Activated CD8-positive, alpha-beta memory T cell treated with anti-CD3 and anti-CD28 coated beads for 4 hours (primary cell): ENCODE measurements around the gene UBE3C.

Experiments used
- DNase-seq, 2 donors: peaks; one replicate each; pipeline ENCODE4 v3.0.0-alpha.2; 2020; ENCODE audit warnings: low read depth in 2 of 2

Gene UBE3C

GRCh38 chr7:157292258-157292657 is 153.5 kb downstream of the UBE3C start:
- DNase-seq: no peak

DNA sequence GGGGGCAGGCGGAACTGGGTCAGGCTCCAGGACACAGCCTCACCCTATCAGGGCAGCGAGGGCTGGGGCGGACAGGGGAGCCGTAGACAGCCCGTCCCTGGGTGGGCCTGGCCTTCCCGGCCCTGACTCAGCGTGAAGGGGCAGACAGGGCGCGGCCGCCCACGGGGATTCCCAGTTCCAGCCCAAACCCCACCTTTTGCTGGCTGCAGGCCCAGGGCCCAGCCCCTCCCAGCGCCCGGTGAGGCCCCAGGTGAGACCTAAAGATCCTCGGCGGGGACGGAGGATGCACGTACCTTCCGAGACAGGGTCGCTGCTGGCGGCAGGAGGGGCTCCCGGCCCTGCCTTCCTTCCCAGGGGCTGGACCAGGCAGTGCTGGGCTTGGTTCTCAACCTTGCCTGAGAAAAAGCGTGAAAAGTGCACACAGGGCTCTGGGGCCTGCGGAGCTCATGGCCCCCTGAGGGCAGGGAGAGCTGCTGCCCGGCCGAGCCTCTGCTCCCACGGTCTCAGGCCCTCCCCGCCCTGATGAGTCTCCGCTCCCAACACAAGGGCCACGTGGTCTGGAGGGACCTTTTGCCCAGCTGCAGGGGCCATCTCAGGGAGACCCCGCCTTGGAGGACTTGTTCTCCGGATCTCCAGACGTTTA is 154.2 kb downstream of the UBE3C start:
- no peak for DNase-seq

DNA sequence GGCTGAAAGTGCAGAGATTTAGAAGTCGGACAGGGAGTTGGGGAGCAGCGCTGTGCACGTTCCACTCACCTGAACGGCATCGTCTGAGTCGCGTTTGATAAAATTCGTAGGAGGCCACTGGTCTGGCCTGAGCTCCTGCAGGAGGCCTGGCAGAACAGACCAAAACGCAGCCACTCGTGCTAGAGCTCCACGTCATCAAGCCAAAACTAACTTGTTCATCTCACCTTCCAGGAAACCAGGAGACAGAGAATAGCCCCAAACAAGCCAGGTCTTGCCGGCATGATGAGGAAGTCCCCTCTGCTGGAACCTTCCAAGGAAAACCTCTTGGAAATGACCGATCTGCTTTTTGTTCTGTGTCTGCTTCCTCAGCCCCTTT is 154.7 kb downstream of the UBE3C start:
- no peak for DNase-seq

DNA sequence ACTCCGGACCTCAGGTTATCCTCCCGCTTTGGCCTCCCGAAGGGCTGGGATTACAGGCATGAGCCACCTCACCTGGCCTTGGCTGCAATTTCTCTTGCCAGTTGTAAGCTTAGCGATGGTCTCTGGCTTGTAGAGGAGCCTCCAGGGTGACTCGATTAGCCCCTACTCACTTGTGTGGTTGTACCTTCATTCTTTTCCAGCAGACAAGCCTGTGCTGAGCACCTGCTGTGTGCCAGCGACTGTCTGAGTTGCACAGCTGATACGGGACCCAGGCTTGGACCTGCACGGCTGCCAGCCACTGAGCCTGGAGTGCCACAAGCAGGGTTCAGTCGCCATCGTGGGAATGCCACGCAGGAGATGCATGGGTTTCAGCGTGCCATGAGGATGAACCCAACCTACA is 156.0 kb downstream of the UBE3C start:
- DNase-seq: no peak

- no peak for DNase-seq
Observed at GRCh38 chr7:157295338-157295737, 156.6 kb downstream of the UBE3C start.

DNA sequence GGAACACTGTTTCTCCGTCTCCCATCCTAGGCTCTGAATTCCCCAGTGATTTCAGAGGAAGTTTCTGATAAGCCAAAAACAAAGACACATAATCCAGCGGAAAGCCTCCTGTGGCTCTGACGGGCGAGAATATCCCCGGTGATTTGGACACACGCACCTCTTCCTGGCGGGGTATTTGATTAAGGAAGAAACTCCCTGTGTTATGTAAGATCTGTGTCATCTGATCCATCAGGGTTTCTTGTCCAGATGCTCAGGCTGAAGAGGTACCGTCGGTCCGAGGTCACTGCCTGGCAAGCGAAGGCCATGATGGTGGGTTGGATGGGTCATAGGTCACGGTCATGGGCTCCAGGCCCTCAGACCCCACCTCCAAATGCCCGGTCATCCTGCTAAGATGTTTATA is 158.5 kb downstream of the UBE3C start:
- no peak for DNase-seq

- no peak for DNase-seq
Observed at GRCh38 chr7:157299317-157299612, 160.5 kb downstream of the UBE3C start.

- DNase-seq: no peak
Observed at GRCh38 chr7:157299613-157300368, 161.1 kb downstream of the UBE3C start.

- DNase-seq: no peak
Observed at GRCh38 chr7:157300369-157300825, 161.7 kb downstream of the UBE3C start.

- DNase-seq: no peak
Observed at GRCh38 chr7:157301610-157302120, 162.9 kb downstream of the UBE3C start.

DNA sequence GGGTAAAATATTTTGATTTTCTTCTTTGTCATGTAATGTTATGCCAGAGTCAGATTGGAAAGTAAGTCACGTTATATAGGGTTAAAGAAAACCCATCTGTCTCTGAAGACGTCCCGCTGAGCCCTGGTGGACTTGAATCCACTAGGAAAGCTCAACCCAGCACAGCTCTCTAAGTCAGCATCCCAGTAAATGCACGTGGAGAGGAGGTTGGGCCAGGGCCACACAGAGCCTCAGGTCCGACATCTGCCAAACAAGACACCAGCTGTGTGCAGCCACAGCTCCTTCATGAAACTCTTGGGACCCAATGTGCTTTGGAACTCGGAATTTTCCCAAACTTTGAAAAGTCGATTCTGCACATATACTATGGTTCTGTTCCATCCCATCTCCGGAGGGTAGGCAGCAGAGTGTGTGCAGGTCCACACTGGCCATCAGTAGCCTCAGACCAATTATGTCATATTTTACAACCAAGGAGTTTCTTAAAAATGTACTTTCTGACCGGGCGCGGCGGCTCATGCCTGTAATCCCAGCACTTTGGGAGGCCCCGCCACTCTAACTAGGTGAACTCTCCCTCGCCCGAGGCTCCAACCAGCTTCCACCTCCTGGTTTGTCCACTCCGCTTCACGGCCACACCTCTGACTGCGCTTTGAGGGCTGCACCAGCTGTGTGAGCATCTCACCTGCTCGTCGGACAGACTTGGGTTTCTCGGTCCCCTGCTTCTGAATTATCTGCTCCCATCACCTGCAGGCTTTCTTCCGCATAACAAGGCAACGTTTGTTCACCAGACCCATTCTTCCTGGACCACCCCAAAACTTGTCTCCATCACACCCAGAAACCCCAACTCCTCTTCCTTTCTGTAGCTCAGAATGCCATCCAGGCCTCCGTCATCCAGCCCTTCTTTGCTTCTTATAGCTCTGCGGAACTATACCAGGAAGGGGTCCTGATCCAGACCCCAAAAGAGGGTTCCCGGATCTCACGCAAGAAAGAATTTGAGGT is 168.4 kb downstream of the UBE3C start:
- DNase-seq: no peak

- DNase-seq: no peak
Observed at GRCh38 chr7:157309988-157310668, 171.4 kb downstream of the UBE3C start.

DNA sequence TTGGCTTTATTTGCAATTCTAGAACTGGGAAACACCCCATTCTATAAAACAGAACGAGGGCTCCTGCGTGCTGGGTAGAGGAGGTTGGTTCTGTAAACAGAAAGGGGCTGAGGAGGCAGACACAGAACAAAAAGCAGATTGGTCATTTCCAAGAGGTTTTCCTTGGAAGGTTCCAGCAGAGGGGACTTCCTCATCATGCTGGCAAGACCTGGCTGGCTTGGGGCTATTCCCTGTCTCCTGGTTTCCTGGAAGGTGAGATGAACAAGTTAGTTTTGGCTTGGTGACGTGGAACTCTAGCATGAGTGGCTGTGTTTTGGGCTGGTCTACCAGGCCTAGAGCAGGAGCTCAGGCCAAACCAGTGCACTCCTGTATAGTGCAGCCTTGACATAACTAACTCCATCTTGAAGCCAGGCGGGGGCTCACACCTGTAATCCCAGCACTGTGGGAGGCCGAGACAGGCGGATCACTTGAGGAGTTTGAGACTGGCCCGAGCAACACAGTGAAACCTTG is 172.0 kb downstream of the UBE3C start:
- no peak for DNase-seq

DNA sequence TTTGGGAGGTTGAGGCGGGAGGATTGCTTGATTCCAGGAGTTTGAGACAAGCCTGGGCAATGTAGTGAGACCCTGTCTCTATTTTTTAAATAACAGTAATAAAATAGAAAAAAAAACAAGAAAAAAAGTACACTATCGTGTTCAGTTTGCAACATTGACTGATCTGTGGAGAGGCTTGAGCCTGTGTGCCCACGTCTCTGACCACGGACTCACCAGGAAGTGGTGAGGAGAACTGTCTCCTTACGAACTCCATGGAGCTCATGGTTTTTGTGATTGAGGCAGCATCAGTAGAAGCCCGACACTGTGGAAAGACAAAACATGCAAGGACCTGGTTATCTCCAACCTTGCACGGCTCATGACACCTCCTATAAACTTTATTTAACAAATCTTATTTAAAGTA is 174.2 kb downstream of the UBE3C start:
- DNase-seq: no peak

DNA sequence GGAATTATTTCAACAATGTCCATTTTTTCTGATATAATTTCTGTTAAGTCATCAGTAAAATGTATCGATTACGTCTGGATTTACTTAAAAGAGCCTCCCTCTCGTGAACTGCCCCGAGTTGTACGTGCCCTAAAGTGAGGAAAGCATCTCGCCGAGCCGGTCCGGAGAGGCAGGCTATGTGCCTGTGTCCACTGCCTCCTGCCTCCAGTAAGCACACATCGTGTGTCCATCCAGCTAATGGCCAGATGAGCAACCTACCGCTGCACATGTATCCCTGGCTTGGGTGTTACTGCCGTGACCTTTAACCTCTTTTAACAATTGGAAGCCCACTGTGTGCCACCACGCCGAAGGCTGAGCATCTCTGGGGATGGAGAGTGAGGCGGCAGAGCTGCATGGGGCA is 174.9 kb downstream of the UBE3C start:
- no peak for DNase-seq

- DNase-seq: no peak
Observed at GRCh38 chr7:157318015-157318706, 179.4 kb downstream of the UBE3C start.
